SU-DHL-6 (cell line): ENCODE results near the gene PCBP2.
"Not testable (repeated sequence)": the region's sequence is repeated elsewhere in the genome, so short reads cannot be mapped to it uniquely, and the experiment has no call there.

ENCODE experiments used
- H2AFZ ChIP-seq: fragments of 200-600 bp; sonication (generic); 2 replicates; pipeline ENCODE4 v1.6.1; 2014; ENCODE audit warnings: low read depth, mild to moderate bottlenecking, moderate library complexity, mixed read lengths, antibody characterized with exemption, low read length; ENCODE audit not compliant: severe bottlenecking
- H3F3A ChIP-seq: fragments of 200-600 bp; shearing (Covaris generic); 2 replicates; pipeline ENCODE4 v1.6.0; 2016; ENCODE audit warnings: antibody characterized with exemption, mild to moderate bottlenecking; ENCODE audit not compliant: insufficient read depth
- H3K27ac ChIP-seq: fragments of 200-600 bp; sonication (generic); 2 replicates; pipeline ENCODE4 v1.5.1; 2016; ENCODE audit warnings: low read depth, mild to moderate bottlenecking, low read length, moderate library complexity, mixed read lengths
- H3K27me3 ChIP-seq: fragments of 200-600 bp; sonication (generic), shearing (Covaris generic); 2 replicates; pipeline ENCODE4 v1.6.0; 2014; ENCODE audit warnings: mild to moderate bottlenecking, low read length
- H3K36me3 ChIP-seq: fragments of 200-600 bp; sonication (generic); 2 replicates; pipeline ENCODE4 v1.6.1; 2014; ENCODE audit warnings: mild to moderate bottlenecking, low read length, mixed read lengths
- H3K4me2 ChIP-seq: fragments of 300-600, 200-600 bp; shearing (Covaris generic), sonication (generic); 2 replicates; pipeline ENCODE4 v1.6.0; 2014; ENCODE audit warnings: low read length, low read depth, mild to moderate bottlenecking; ENCODE audit not compliant: poor library complexity, severe bottlenecking
- H3K4me3 ChIP-seq: fragments of 200-600 bp; sonication (generic); 2 replicates; pipeline ENCODE4 v1.5.1; 2014; ENCODE audit warnings: antibody characterized with exemption, low read length, mild to moderate bottlenecking, mixed read lengths; ENCODE audit not compliant: insufficient read depth, poor library complexity, severe bottlenecking
- H3K79me2 ChIP-seq: fragments of 200-600 bp; sonication (generic); 2 replicates; pipeline ENCODE4 v1.6.1; 2014; ENCODE audit warnings: mild to moderate bottlenecking, low read length, moderate library complexity; ENCODE audit not compliant: insufficient read depth
- H3K9ac ChIP-seq: fragments of 200-600 bp; sonication (generic); 2 replicates; pipeline ENCODE4 v1.7.0; 2014; ENCODE audit warnings: mild to moderate bottlenecking, low read length
- H3K9me2 ChIP-seq: fragments of 200-600 bp; sonication (generic); replicated peaks from 2 replicates; pipeline ENCODE4 v1.6.1; 2014; ENCODE audit warnings: low read length; ENCODE audit not compliant: insufficient read depth
- H3K9me3 ChIP-seq: fragments of 200-600 bp; sonication (generic); 2 replicates; pipeline ENCODE4 v1.6.1; 2014; ENCODE audit warnings: low read length, mixed read lengths; ENCODE audit not compliant: insufficient read depth
- H4K20me1 ChIP-seq: fragments of 200-600 bp; sonication (generic); 2 replicates; pipeline ENCODE4 v1.6.1; 2014; ENCODE audit warnings: low read depth, mild to moderate bottlenecking, antibody characterized with exemption, low read length, moderate library complexity, mixed read lengths
- CTCF ChIP-seq: fragments of 200-600 bp; sonication (generic); IDR thresholded peaks from one replicate; pipeline ENCODE4 v1.5.1; 2017; ENCODE audit warnings: antibody characterized with exemption, mild to moderate bottlenecking, low read length, moderate library complexity; ENCODE audit not compliant: insufficient read depth, poor library complexity, severe bottlenecking
- EZH2phosphoT487 ChIP-seq: fragments of 200-600 bp; sonication (generic), shearing (Covaris generic); conservative IDR thresholded peaks from 2 replicates; pipeline ENCODE4 v1.6.1; 2018; ENCODE audit warnings: mild to moderate bottlenecking, antibody characterized with exemption, low read length, moderate library complexity, mixed read lengths

Gene PCBP2

GRCh38 chr12:53418221-53418620 is 33.7 kb upstream of the PCBP2 start:
- no peak for TF ChIP-seq EZH2phosphoT487
- TF ChIP-seq CTCF: no peak

GRCh38 chr12:53419756-53420155 is 32.1 kb upstream of the PCBP2 start:
- Histone ChIP-seq H3K4me2 (no peak overlapping the region), H3K27ac (no peak overlapping the region), H3K36me3 (no peaks in the 10 kb centered on the region), H3F3A (0 out of 2 replicates have a peak, but pooled peaks cover 4% of the 10 kb centered on the region), H3K79me2 (no peaks in the 10 kb centered on the region), H3K9ac (no peak overlapping the region), H3K9me3 (no peaks in the 10 kb centered on the region), H3K4me3 (no peak overlapping the region), H3K9me2 (no peaks in the 10 kb centered on the region), H4K20me1 (no peaks in the 10 kb centered on the region), H3K27me3 (no peaks in the 10 kb centered on the region), H2AFZ (no peak overlapping the region)
- TF ChIP-seq EZH2phosphoT487 (no peak), CTCF (no peak)

More at GRCh38 chr12:53418221-53418620, 33.7 kb upstream of the PCBP2 start:
- H2AFZ ChIP-seq: no peak overlapping the region
- 0 out of 2 replicates have a peak, but pooled peaks cover 4% of the 10 kb centered on the region for H3F3A ChIP-seq
- no peak overlapping the region for H3K9ac ChIP-seq
- H3K79me2 ChIP-seq: no peaks in the 10 kb centered on the region
- no peaks in the 10 kb centered on the region for H3K9me2 ChIP-seq
- H3K4me2 ChIP-seq: no peak overlapping the region
- H4K20me1 ChIP-seq: no peaks in the 10 kb centered on the region
- H3K4me3 ChIP-seq: no peak overlapping the region
- no peaks in the 10 kb centered on the region for H3K9me3 ChIP-seq
- H3K27ac ChIP-seq: no peak overlapping the region
- H3K27me3 ChIP-seq: no peaks in the 10 kb centered on the region
- peaks cover 6% of the 10 kb centered on the region; the same call in 1 of the 2 replicates for H3K36me3 ChIP-seq

GRCh38 chr12:53422247-53422646 is 29.7 kb upstream of the PCBP2 start:
- not testable (repeated sequence) for H3K27ac ChIP-seq, H3K4me2 ChIP-seq, H3K79me2 ChIP-seq, H3K9me3 ChIP-seq, H3K27me3 ChIP-seq, H2AFZ ChIP-seq, H3K36me3 ChIP-seq, H3K4me3 ChIP-seq, H3K9ac ChIP-seq, H3F3A ChIP-seq, H4K20me1 ChIP-seq, H3K9me2 ChIP-seq

GRCh38 chr12:53423597-53423996 is 28.3 kb upstream of the PCBP2 start, which contains the start of gene AMHR2:
Gene AMHR2, plus strand, starts transcription at chr12:53423855. Its CDS starts 80 bp downstream, at chr12:53423935.
- Histone ChIP-seq H3K9me2 (no peaks in the 10 kb centered on the region), H3K9ac (no peak within 1 kb of the TSS), H3K9me3 (no peaks in the 10 kb centered on the region), H3F3A (no peaks in the 10 kb centered on the region), H2AFZ (no peak within 1 kb of the TSS), H4K20me1 (no peaks in the 10 kb centered on the region), H3K27ac (no peak within 1 kb of the TSS), H3K36me3 (no peaks in the 10 kb centered on the region), H3K27me3 (no peaks in the 10 kb centered on the region), H3K4me2 (no peak within 1 kb of the TSS), H3K79me2 (no peaks in the 10 kb centered on the region), H3K4me3 (no peak within 1 kb of the TSS)
- TF ChIP-seq CTCF (no peak), EZH2phosphoT487 (no peak)
